SJSA1 (cell line): Measurements from ENCODE around the gene VRK3. TPM values are rescaled to one million over a fixed set of nuclear protein-coding genes. Genes with fewer than 3 reads are reported as not detected.
"Not testable (repeated sequence)": the region's sequence is repeated elsewhere in the genome, so short reads cannot be mapped to it uniquely, and the experiment has no call there.

Source experiments
- DNase-seq, 2 experiments: peaks; one replicate each; pipeline ENCODE4 v3.0.0-alpha.2; 2015 to 2020; ENCODE audit warnings: low spot score in 2 of 2, low read depth in 1 of 2
- H3K27ac ChIP-seq: fragments of 250-450 bp; sonication (Bioruptor Pico); 2 replicates; pipeline ENCODE4 v1.5.1; 2020; ENCODE audit warnings: mild to moderate bottlenecking, moderate library complexity
- H3K27me3 ChIP-seq: fragments of 250-450 bp; sonication (Bioruptor Pico); replicated peaks from 2 replicates; pipeline ENCODE4 v1.5.1; 2020; ENCODE audit warnings: mild to moderate bottlenecking, moderate library complexity
- H3K36me3 ChIP-seq: fragments of 250-450 bp; sonication (Bioruptor Pico); 2 replicates; pipeline ENCODE4 v1.5.1; 2020; ENCODE audit warnings: mild to moderate bottlenecking
- H3K4me1 ChIP-seq: fragments of 250-450 bp; sonication (Bioruptor Pico); replicated peaks from 2 replicates; pipeline ENCODE4 v1.6.1; 2021; ENCODE audit warnings: mild to moderate bottlenecking
- H3K4me3 ChIP-seq: fragments of 250-450 bp; sonication (Bioruptor Pico); 2 replicates; pipeline ENCODE4 v1.5.1; 2020; ENCODE audit warnings: mild to moderate bottlenecking
- H3K9me3 ChIP-seq: fragments of 250-450 bp; sonication (Bioruptor Pico); replicated peaks from 2 replicates; pipeline ENCODE4 v1.5.1; 2020; ENCODE audit warnings: mild to moderate bottlenecking
- total RNA-seq: library from RNA; depleted of rRNA; stranded (reverse); fragments of >200 nt; shearing (Covaris generic); gene quantifications from 2 replicates; pipeline ENCODE4 v1.2.3, GENCODE V29; 2014

VRK3 gene
- total RNA-seq, 1 experiment from 2014 or later: 33.2 TPM

GRCh38 chr19:49973987-49974386 lies 51.2 kb downstream of the VRK3 start:
- no peaks in the 10 kb centered on the region for H3K4me1 ChIP-seq
- H3K36me3 ChIP-seq: peaks cover 3% of the 10 kb centered on the region; the same call in 1 of the 2 replicates
- no peaks in the 10 kb centered on the region for H3K9me3 ChIP-seq
- H3K27ac ChIP-seq: no peak overlapping the region
- H3K27me3 ChIP-seq: 0 out of 2 replicates have a peak, but pooled peaks cover 6% of the 10 kb centered on the region
- H3K4me3 ChIP-seq: no peak overlapping the region
- no peak for DNase-seq

GRCh38 chr19:49972841-49973240 lies 52.3 kb downstream of the VRK3 start:
- no peaks in the 10 kb centered on the region; the same call in 1 of the 2 replicates for H3K36me3 ChIP-seq
- 0 out of 2 replicates have a peak, but pooled peaks cover 6% of the 10 kb centered on the region for H3K27me3 ChIP-seq
- no peaks in the 10 kb centered on the region for H3K9me3 ChIP-seq
- H3K4me3 ChIP-seq: no peak overlapping the region
- H3K27ac ChIP-seq: no peak overlapping the region
- no peaks in the 10 kb centered on the region for H3K4me1 ChIP-seq
- no peak for DNase-seq

GRCh38 chr19:49971991-49972411 lies 53.2 kb downstream of the VRK3 start:
- DNase-seq: no peak
- Histone ChIP-seq H3K27me3 (0 out of 2 replicates have a peak, but pooled peaks cover 6% of the 10 kb centered on the region), H3K9me3 (no peaks in the 10 kb centered on the region), H3K36me3 (no peaks in the 10 kb centered on the region; the same call in 1 of the 2 replicates), H3K27ac (no peak overlapping the region), H3K4me3 (no peak overlapping the region), H3K4me1 (no peaks in the 10 kb centered on the region)

- not testable (repeated sequence) for H3K9me3 ChIP-seq, H3K36me3 ChIP-seq, H3K27me3 ChIP-seq, DNase-seq, H3K4me1 ChIP-seq, H3K27ac ChIP-seq, H3K4me3 ChIP-seq
Measured at GRCh38 chr19:49969355-49969754, 55.8 kb downstream of the VRK3 start.

- no peak for DNase-seq
- Histone ChIP-seq H3K27me3 (0 out of 2 replicates have a peak, but pooled peaks cover 6% of the 10 kb centered on the region), H3K9me3 (no peaks in the 10 kb centered on the region), H3K4me1 (no peaks in the 10 kb centered on the region), H3K4me3 (no peak overlapping the region), H3K36me3 (no peaks in the 10 kb centered on the region), H3K27ac (no peak overlapping the region)
Measured at GRCh38 chr19:49968279-49968922, 56.8 kb downstream of the VRK3 start.

GRCh38 chr19:49960980-49961379 lies 64.2 kb downstream of the VRK3 start, which contains the start of gene SIGLEC11:
TSS of gene SIGLEC11 (minus strand) at chr19:49961172. CDS start at chr19:49961081, 91 bp downstream.
- not testable (repeated sequence) for H3K36me3 ChIP-seq, H3K27me3 ChIP-seq, H3K27ac ChIP-seq, DNase-seq, H3K4me1 ChIP-seq, H3K9me3 ChIP-seq, H3K4me3 ChIP-seq

- H3K4me1 ChIP-seq, H3K9me3 ChIP-seq, H3K36me3 ChIP-seq, H3K4me3 ChIP-seq, H3K27ac ChIP-seq, DNase-seq, H3K27me3 ChIP-seq: not testable (repeated sequence)
Measured at GRCh38 chr19:49959892-49960291, 65.3 kb downstream of the VRK3 start.

- H3K27ac ChIP-seq, DNase-seq, H3K36me3 ChIP-seq, H3K4me1 ChIP-seq, H3K9me3 ChIP-seq, H3K4me3 ChIP-seq, H3K27me3 ChIP-seq: not testable (repeated sequence)
Measured at GRCh38 chr19:49958596-49958995, 66.6 kb downstream of the VRK3 start.

GRCh38 chr19:49958144-49958543 lies 67.0 kb downstream of the VRK3 start:
- not testable (repeated sequence) for H3K4me3 ChIP-seq, H3K36me3 ChIP-seq, H3K27me3 ChIP-seq, H3K9me3 ChIP-seq, H3K4me1 ChIP-seq, H3K27ac ChIP-seq, DNase-seq

- Histone ChIP-seq H3K4me3 (no peak overlapping the region), H3K27me3 (peaks cover 4% of the 10 kb centered on the region; the same call in 1 of the 2 replicates), H3K27ac (no peak overlapping the region), H3K36me3 (no peaks in the 10 kb centered on the region), H3K9me3 (no peaks in the 10 kb centered on the region), H3K4me1 (peaks cover 6% of the 10 kb centered on the region; the same call in 1 of the 2 replicates)
- peak in 1 of 2 experiments; percentile 59 for DNase-seq
Measured at GRCh38 chr19:49957262-49957915, 67.8 kb downstream of the VRK3 start.

- Histone ChIP-seq H3K27ac (no peak overlapping the region), H3K4me3 (no peak overlapping the region), H3K4me1 (peaks cover 6% of the 10 kb centered on the region; the same call in 1 of the 2 replicates), H3K27me3 (peaks cover 4% of the 10 kb centered on the region; the same call in 1 of the 2 replicates), H3K36me3 (no peaks in the 10 kb centered on the region), H3K9me3 (no peaks in the 10 kb centered on the region)
- DNase-seq: no peak
Measured at GRCh38 chr19:49956115-49956495, 69.1 kb downstream of the VRK3 start.

GRCh38 chr19:49954933-49955332 lies 70.2 kb downstream of the VRK3 start:
- Histone ChIP-seq H3K36me3 (no peaks in the 10 kb centered on the region), H3K4me1 (peaks cover 6% of the 10 kb centered on the region; the same call in 1 of the 2 replicates), H3K27me3 (peaks cover 4% of the 10 kb centered on the region; the same call in 1 of the 2 replicates), H3K4me3 (no peak overlapping the region), H3K27ac (no peak overlapping the region), H3K9me3 (no peaks in the 10 kb centered on the region)
- DNase-seq: peak in 1 of 2 experiments; percentile 15

- Histone ChIP-seq H3K27ac (no peak overlapping the region), H3K4me3 (no peak overlapping the region), H3K27me3 (peaks cover 4% of the 10 kb centered on the region; the same call in 1 of the 2 replicates), H3K9me3 (no peaks in the 10 kb centered on the region), H3K4me1 (peaks cover 6% of the 10 kb centered on the region; the same call in 1 of the 2 replicates), H3K36me3 (no peaks in the 10 kb centered on the region)
- DNase-seq: no peak
Measured at GRCh38 chr19:49954092-49954829, 70.9 kb downstream of the VRK3 start.
